Tibial nerve (tissue), 4 donors: Measurements from ENCODE around the gene PRRG4. TPM values are rescaled to one million over a fixed set of nuclear protein-coding genes. Genes with fewer than 3 reads are reported as not detected.

Experiments used
- DNase-seq, 2 donors: peaks; one replicate each; pipeline ENCODE4 v3.0.0-alpha.2; 2019; ENCODE audit warnings: low spot score in 2 of 2
- H3K27ac ChIP-seq, 4 donors: fragments of 200-600 bp; sonication (generic) in 3 of 4; one replicate each; pipeline ENCODE4 v1.5.1; 2017 to 2019; ENCODE audit warnings: mild to moderate bottlenecking in 1 of 4
- H3K27me3 ChIP-seq, 2 donors: fragments of 200-600 bp; sonication (generic) in 1 of 2; one replicate each; pipeline versions ENCODE4 v1.5.1 to v1.6.0; 2017 to 2019
- H3K36me3 ChIP-seq, 3 donors: fragments of 200-600 bp; sonication (generic); one replicate each; pipeline ENCODE4 v1.5.1; 2018 to 2019
- H3K4me1 ChIP-seq, 4 donors: fragments of 200-600 bp; sonication (generic) in 3 of 4; one replicate each; pipeline ENCODE4 v1.5.1; 2017 to 2019
- H3K4me3 ChIP-seq, 4 donors: fragments of 200-600 bp; sonication (generic) in 3 of 4; one replicate each; pipeline ENCODE4 v1.5.1; 2017 to 2019; ENCODE audit warnings: mild to moderate bottlenecking in 1 of 4, moderate library complexity in 1 of 4
- H3K9me3 ChIP-seq, 4 donors: fragments of 200-600 bp; sonication (generic) in 3 of 4; one replicate each; pipeline ENCODE4 v1.5.1; 2017 to 2019
- EP300 ChIP-seq, 2 donors: sonication (generic); formaldehyde crosslinking; IDR thresholded peaks; one replicate each; pipeline ENCODE4 v1.6.1; 2017; ENCODE audit warnings: antibody characterized with exemption in 2 of 2, mild to moderate bottlenecking in 1 of 2
- POLR2A ChIP-seq, 2 donors: fragments of 450-650 bp; IDR thresholded peaks; one replicate each; pipeline ENCODE4 v1.6.1; 2017; ENCODE audit warnings: antibody characterized with exemption in 2 of 2, mild to moderate bottlenecking in 2 of 2, moderate library complexity in 2 of 2
- WGBS, 2 donors: methylation state at CpG; one replicate each; pipeline ENCODE4 v1.1.5; 2018; 5-methylcytosine and 5-hydroxymethylcytosine counted together
- total RNA-seq, 4 donors: library from RNA; depleted of rRNA; stranded (reverse); fragments of >200 nt; gene quantifications; one replicate each; pipeline ENCODE4 v1.1.0, GENCODE V29; 2016
- TF ChIP-seq, protein P1 (sequence below), 5 experiments: fragments of 200-600 bp in 3 of 5; fragments of 450-650 bp in 2 of 5; sonication (generic) in 3 of 5; IDR thresholded peaks; one replicate each; pipeline ENCODE4 v1.5.1; 2016 to 2019; ENCODE audit warnings: antibody characterized with exemption in 5 of 5, mild to moderate bottlenecking in 3 of 5, moderate library complexity in 2 of 5

Gene PRRG4
- total RNA-seq, 4 donors from 2014 or later: 15.0 to 30.8 (median 28.3) TPM

- Histone ChIP-seq H3K4me3 (no peak overlapping the region), H3K27me3 (no peaks in the 10 kb centered on the region), H3K9me3 (no peaks in the 10 kb centered on the region), H3K27ac (no peak overlapping the region), H3K4me1 (peaks cover 0 to 11% (median 0%) of the 10 kb centered on the region in 4 donors), H3K36me3 (no peaks in the 10 kb centered on the region)
- TF ChIP-seq POLR2A (IDR thresholded peaks at IDR 0.05) (no peak), EP300 (IDR thresholded peaks at IDR 0.05) (no peak)
- TF ChIP-seq, protein P1, sequence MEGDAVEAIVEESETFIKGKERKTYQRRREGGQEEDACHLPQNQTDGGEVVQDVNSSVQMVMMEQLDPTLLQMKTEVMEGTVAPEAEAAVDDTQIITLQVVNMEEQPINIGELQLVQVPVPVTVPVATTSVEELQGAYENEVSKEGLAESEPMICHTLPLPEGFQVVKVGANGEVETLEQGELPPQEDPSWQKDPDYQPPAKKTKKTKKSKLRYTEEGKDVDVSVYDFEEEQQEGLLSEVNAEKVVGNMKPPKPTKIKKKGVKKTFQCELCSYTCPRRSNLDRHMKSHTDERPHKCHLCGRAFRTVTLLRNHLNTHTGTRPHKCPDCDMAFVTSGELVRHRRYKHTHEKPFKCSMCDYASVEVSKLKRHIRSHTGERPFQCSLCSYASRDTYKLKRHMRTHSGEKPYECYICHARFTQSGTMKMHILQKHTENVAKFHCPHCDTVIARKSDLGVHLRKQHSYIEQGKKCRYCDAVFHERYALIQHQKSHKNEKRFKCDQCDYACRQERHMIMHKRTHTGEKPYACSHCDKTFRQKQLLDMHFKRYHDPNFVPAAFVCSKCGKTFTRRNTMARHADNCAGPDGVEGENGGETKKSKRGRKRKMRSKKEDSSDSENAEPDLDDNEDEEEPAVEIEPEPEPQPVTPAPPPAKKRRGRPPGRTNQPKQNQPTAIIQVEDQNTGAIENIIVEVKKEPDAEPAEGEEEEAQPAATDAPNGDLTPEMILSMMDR (IDR thresholded peaks at IDR 0.05): no peak
- DNase-seq: no peak
These were observed 59.1 kb downstream of the PRRG4 start for GRCh38 chr11:32888805-32889204.

DNA sequence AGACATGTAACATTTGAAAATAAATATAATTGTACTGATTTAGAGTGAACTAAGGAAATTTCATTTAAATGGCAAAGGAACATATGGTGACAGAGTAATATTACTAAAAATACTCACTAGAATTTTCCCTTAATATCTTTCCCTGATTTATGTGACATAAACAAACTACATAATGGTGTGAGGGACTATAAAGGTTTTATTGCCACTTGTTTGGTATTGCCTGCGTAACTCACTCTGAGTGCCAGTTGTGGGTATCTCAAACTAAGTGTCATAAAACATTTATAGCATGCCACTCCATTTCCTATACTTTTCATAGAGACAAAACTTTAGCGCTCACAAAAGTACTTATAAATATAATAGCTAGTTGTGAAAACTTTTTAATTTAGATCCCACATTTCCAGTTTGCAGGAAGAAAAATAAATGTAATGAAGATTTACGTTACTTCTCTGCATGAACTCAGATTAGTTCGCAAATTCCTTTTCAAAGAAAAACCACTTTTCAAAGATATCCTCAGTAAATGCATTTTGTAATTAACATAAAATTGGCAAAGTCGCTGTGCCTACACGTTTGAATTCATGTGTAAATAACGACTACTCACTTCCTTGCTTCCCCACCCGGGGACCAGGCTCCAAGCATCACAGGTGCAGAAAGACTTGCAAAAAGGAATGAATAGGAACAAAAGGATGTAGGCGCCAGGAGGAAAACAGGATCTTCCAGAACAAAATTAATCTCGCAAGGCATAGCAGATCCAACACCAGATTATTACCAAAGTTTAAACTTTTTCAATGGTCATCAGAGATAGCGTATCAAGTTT lies 61.3 kb downstream of the PRRG4 start:
- 56 to 62% methylated on average over 11 of the region's 11 CpGs for whole genome bisulfite sequencing, 2 donors
- Histone ChIP-seq H3K36me3 (no peaks in the 10 kb centered on the region), H3K4me1 (peaks cover 0 to 32% (median 9%) of the 10 kb centered on the region in 4 donors), H3K9me3 (no peaks in the 10 kb centered on the region), H3K27me3 (no peaks in the 10 kb centered on the region), H3K27ac (peak overlapping the region in 1 of 4 donors; percentile 95), H3K4me3 (no peak overlapping the region)
- TF ChIP-seq, protein P1 (IDR thresholded peaks at IDR 0.05): no peak
- DNase-seq: no peak

- Histone ChIP-seq H3K4me3 (peak overlapping the region; percentile 85 to 99 (median 91)), H3K9me3 (no peaks in the 10 kb centered on the region), H3K27me3 (no peaks in the 10 kb centered on the region), H3K27ac (peak overlapping the region; percentile 88 to 97 (median 96)), H3K4me1 (peaks cover 0 to 35% (median 9%) of the 10 kb centered on the region in 4 donors), H3K36me3 (no peaks in the 10 kb centered on the region)
- WGBS, 2 donors: 9 to 11% methylated on average over 10 of the region's 10 CpGs
- no peak for DNase-seq
- TF ChIP-seq, protein P1 (IDR thresholded peaks at IDR 0.05): no peak
- TF ChIP-seq EP300 (IDR thresholded peaks at IDR 0.05): no peak
- TF ChIP-seq POLR2A (IDR thresholded peaks at IDR 0.05): no peak
These were observed 62.1 kb downstream of the PRRG4 start for GRCh38 chr11:32891657-32892354.

- 0% methylated on average over 17 to 46 of the region's 91 CpGs for WGBS, 2 donors
- Histone ChIP-seq H3K4me3 (peak within 1 kb of the TSS; percentile 85 to 99 (median 91)), H3K27me3 (no peaks in the 10 kb centered on the region), H3K36me3 (no peaks in the 10 kb centered on the region), H3K4me1 (peaks cover 0 to 35% (median 9%) of the 10 kb centered on the region in 4 donors), H3K9me3 (no peaks in the 10 kb centered on the region), H3K27ac (peak within 1 kb of the TSS; percentile 88 to 97 (median 96))
- peak in 1 of 2 donors; percentile 70 for TF ChIP-seq EP300 (IDR thresholded peaks at IDR 0.05)
- peak; percentile 58 to 79 for TF ChIP-seq POLR2A (IDR thresholded peaks at IDR 0.05)
- TF ChIP-seq, protein P1 (IDR thresholded peaks at IDR 0.05): peak in 2 of 5 experiments; percentile 37 to 43
- DNase-seq: peak; percentile 45 to 50
These were observed 62.8 kb downstream of the PRRG4 start, which contains the start of gene QSER1 for GRCh38 chr11:32892355-32893092. QSER1 (plus strand) TSS chr11:32892811; CDS start chr11:32893126, 315 bp downstream.
